Mammary epithelial cell (primary cell): ENCODE measurements around the gene MID1IP1.

Experiments used
- CTCF ChIP-seq, 2 donors: IDR thresholded peaks in 1 of 2; conservative IDR thresholded peaks in 1 of 2; 2 replicates each; pipeline ENCODE4 v1.5.1; 2011 to 2012; ENCODE audit warnings: inconsistent platforms in 2 of 2, low read length in 2 of 2, mild to moderate bottlenecking in 2 of 2, control low read depth in 1 of 2, low read depth in 1 of 2; ENCODE audit not compliant: insufficient read depth in 1 of 2; ENCODE audit errors: extremely low read depth in 1 of 2
- EZH2 ChIP-seq: IDR thresholded peaks from 2 replicates; pipeline ENCODE4 v1.6.1; 2012; ENCODE audit warnings: low read length, inconsistent platforms, borderline replicate concordance

- peak in 1 of 2 donors; percentile 19 for TF ChIP-seq CTCF (conservative IDR thresholded peaks at IDR 0.05 in 1 of 2, IDR thresholded peaks at IDR 0.05 in 1 of 2; ENCODE audit: extremely low read depth in 1 of 2, insufficient read depth in 1 of 2, low read depth in 1 of 2, low read length in 2 of 2)
- no peak for TF ChIP-seq EZH2
These were observed 4.5 kb downstream of the MID1IP1 start for GRCh38 chrX:38805432-38806389.
